ENCODE measurements around the gene ELFN1.
"Not testable (repeated sequence)": the region's sequence is repeated elsewhere in the genome, so short reads cannot be mapped to it uniquely, and the experiment has no call there.

Gene ELFN1

DNA sequence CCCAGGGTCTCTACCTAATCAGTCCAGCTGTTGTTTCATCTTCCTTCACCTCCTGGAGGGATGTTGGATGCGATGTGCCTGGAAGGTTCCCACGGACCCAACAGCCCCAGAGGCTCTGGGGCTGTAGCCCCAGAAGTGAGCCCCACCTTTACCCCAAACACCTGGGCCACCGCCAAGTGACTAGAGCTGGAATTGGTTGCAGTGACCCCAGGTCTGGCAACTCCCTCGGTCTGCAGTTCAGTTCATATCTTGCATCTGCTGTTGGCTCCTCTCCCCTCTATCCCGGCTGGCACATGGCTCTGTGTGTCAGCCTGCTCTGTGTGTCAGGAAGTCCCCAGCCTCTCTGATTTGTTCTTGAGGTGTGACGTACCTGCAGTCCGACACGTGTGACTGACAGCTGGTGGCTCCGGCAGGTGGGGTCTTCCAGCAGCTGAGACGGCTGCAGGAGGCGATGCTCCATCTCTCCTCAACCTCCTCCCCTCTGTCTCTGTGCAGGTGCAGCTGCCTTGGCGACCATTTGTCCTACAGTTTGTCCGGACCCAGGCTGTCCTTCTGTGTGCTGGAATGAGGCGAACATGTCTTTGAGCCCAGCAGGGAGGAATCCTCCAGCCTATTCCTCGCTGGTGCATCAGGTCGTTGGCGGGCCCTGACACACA lies 38.6 kb downstream of the ELFN1 start:
- DNase-seq (ENCODE audit: low read depth, low spot score), result no peak

DNA sequence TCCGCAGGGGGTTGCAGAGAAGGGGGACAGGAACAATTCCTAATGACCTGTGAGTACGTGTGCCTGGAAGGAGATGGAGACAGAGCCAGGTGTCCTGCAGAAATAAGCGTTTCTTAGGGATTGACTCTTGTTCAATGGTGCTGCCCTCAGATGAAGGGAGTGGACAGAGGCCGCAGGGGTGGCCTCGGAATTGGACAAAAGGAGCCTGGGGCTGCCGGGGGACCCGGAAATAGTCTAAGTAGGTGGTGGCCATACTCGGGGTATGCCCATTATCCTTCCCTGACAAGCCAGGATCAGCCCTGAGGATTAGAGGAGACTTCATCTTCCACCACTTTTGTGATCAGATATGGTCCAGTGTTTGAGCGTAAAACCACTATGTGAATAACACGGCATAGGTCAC lies 39.2 kb downstream of the ELFN1 start:
- DNase-seq (ENCODE audit: low read depth, low spot score), result no peak

DNA sequence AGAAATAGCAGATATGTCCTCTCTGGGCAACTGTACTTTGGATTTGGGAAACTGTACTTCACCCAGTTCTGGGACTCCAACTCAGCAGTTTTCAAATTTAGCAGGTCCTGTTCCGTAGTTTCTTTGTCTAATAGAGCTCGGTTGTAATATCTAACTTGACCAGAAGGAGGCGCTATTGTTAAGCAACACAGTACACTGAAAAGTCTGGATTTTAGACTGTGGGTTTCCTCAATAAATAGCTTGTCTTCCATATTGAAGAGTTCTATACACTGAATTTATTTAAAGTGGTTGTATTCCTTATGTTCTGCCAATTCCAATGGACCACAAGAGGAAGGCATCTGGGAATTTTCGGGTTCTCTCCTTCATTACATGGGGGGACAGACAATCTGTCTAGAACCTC lies 39.8 kb downstream of the ELFN1 start:
- no peak for DNase-seq (ENCODE audit: low read depth, low spot score)

DNA sequence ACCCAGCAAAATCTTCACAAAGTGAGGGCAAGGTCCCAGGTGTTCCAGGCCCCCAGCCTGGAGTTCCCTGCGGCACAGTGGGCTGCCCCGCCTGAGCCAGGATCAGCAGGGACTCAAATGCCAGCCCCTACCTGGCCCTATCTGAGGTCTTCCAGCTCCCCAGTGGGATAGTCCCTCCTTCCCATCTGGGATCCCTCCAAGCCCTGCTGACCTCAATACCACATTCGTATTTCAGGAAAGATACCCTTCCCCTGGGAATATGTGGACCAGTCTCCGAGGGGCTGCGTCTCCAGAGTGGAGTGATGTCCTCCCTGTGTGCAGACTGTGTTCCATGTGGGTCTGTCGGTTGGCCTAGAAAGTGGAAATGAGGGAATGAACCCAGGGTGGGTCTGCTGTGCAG lies 40.9 kb downstream of the ELFN1 start:
- DNase-seq (ENCODE audit: low read depth, low spot score), result no peak

DNA sequence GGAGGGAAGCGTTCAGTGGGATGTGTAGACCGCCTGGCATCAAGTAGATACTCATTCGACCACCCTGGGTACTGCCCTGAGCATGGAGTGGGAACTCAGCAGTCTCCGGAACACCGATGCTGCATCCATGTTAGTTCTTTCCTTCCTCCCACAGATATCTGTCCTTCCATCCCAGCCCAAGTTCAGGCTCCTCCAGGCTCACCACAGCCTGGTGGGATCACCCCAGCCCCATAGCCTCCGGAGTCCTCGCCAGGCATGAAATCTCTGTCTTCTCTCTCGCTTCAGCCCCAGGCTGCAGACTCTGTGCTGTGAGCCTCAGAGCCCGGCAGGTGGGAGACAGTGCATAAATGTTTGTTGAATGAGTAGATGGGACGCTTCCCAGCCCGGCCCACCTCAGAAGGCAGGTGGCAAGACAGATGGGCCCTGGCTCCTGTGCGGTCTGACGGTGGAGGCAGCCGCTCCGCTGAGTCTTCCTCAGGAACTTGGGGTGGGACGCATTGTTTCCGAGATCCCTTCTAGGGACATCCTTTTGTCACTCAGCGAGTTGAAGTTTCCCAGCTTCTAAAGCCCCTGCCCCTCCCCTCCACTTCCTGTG lies 42.9 kb downstream of the ELFN1 start:
- no peak for DNase-seq (ENCODE audit: low read depth, low spot score)

DNA sequence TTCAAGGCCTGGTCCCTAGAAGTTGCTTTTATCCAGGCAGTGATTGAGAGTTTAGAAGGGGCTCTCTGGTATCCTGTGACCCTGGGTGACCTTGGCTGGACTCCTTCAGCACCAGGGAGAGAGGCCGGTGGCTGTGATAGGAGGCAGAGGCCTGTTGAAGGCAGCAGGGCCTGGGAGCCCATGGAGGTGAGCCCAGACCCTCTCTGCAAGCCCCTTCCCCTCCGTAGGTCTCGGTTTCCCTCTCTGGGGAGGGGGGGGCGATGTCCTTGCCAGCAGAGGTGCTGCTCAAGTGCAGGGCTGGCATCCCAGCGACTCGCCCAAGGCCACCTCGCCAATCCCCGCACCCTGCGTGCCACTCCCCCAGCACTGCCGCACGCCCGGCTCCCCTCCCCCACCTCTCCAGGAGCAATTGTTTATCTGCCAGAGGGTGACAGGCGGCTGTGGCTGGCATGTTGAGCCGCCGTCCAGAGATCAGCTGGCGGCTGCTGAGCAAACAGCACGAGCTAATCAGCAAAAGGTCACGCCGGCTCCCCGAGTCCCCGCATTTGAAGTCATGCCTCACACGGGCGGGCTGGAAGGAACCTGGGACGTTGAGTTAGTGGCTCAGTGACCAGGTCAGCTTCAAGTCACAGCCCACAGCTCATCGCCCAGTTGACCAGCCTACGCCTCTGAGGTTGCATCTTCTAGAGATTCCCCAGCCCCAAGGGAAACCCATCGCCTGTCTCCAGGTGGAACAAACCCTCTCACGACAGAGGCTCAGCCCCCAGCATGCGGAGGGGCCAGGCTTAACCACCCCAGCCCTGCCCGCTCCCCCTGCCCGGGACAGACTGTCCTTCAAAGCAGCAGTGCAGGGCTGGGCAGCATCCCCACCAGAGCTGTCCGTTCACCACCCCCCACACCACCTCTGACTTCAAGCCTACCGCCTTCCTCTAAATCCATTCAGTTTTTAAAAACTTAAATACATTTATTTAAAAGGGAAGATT lies 43.7 kb downstream of the ELFN1 start:
- DNase-seq (ENCODE audit: low read depth, low spot score), result no peak

DNA sequence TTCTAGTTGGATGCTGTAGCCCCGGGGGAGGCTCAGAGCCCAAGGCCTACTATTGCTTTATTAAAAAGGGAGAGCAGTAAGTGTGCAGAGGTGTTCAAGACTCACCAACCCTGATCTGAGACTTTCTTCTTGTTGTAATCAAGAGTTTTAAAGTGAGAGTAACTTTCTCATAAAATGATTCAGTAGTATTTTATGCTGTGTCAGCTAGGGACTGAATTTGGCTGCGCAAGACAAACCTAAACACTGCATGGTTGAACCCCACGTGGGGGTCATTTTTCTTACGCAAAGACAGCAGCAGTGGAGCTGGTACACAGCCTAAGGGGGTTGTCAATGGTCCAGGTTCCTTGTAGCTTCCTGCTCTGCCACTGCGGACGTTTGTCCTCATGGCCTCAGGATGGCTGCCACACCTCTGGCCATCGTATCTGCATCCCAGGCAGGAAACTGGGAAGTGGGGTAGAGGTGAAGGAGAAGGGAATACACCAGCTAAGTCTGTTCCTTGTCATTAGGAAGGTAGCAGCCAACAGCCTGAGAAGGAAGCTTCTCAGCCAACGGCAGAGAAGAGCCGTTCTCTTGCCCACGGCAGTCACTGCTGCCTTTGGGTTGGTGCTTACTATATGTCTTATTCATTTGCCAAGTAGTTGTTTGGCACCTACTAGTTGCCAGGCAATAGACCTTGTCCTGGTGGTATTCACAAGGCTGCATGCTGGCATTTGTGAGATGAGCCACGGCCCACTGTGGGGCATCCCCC lies 44.7 kb downstream of the ELFN1 start:
- DNase-seq (ENCODE audit: low read depth, low spot score), result no peak

DNA sequence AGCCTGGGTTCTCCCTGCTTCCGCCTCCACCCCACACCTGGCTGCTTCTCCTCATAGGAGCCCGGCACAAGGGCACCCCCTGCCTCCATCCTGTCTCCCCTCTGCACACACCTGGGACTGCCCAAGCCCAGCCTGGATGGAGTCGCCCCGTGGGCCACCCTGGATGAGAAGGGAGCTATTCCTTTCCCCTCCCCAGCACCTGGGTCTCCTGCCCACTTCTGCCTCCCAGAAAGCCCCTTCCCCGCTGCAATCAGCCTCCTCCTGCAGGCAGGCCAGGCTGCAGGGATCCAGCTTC lies 45.2 kb downstream of the ELFN1 start:
- no peak for DNase-seq (ENCODE audit: low read depth, low spot score)

DNA sequence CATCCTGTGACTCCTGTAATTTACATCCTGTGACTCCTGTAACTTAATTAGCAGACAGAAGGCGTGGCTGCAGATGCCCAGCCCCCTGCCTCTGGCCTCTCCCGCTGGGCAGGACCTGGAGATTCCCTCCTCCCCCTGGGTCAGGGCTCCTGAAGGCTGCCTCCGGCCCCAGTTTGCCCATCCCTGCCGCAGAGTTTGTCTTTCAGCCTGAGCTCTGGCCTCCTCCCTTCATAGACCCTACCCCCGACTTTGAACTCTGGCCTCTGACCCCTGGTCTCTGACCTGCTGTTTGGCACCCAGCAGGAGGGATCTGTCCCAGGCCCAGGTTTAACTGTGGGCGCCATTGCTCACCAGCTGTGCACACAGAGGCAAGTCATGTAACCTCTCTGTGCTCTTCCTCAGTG lies 45.6 kb downstream of the ELFN1 start:
- DNase-seq (ENCODE audit: low read depth, low spot score), result no peak

DNA sequence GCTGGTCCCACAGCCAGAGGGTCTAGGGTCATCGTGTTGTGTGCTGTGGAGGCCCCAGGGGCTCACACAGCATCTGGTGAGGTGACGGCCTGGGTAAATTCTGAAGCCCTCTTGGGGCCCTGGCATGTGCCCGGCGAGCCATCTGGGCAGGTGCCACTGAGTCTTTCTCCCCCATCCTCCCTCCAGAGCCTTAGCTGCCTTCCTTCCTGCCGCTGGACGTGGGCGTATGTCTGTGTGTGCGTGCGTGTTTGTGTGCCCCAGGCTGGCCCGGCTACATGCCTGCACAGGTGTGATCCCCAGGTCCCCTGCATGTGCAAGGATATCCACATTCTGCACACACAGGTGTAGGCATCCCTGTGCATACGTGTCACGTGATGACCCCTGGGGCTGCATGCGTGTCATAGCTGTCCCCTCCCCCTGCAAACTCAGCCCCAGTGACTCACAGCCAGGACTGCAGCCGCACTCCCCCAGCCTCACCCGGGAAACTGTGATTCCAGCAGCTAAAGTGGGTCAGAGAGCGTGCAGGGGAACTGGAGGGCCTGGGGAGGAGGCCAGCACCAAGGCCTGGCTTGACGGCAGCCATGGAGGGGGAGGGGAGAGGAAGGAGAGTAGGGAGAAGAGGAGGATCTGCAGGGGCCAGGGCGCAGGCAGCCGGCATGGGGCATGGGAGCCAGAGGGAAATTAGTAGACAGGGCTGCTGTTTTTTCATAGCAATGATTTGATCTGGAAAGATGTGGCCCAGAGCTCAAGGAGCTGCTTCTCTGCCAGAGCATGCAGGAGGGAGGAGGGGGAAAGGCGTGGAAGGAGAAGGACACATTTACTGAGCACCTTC lies 46.4 kb downstream of the ELFN1 start:
- DNase-seq (ENCODE audit: low read depth, low spot score), result no peak

DNA sequence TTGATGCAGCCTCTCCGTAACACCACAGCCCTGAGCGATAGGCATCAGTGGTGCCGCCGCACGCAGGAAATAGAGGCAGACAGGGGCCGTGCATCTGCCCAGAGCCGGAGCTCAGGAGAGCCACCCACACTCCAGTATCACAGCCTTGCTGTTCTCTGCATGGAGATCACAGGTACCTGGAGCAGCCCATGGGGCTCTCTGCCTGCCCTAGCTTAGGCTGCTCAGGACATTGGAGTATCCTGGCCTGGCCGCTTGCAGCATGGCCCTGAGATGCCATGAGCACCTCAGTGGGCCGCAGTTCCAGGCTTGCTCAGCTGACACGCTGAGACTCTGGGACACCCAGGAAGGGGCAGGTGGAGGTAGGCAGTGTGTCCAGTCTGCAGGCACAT lies 47.0 kb downstream of the ELFN1 start:
- no peak for DNase-seq (ENCODE audit: low read depth, low spot score)

DNA sequence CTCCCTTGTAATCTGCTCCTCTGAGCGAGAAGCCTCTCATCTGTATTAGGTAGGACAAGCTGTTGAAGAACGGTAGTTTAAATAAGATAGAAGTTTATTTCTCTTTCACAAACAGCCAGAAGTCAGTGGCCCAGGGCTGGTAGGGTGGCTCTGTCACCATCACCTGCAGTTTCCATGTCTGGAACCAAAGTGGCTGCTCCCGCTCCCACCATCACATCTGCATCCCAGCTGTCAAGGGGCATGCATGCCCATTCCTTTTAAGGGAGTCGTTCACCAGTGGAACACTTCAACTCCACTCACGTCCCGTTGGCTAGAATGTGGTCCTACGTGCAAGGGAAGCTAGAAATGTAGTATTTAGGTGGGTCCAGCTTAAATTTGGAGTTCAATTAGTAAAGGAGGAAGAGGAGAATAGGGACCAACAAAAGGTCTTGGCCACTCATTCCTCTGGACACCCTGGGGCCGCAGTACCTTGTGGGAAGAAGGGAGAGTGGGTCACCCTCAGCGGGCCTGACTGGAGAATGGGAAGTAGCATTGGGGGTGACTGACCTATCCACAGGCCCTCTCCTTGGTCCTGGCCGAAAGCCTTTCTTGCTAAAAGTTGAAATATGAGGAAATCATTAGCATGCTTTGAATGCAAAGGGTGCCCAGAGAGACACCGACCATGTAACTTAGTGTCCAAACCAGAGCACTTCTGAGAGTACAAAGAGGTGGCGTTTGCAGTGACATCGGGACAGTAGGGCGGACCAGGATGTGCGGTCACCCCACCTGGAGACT lies 48.0 kb downstream of the ELFN1 start:
- DNase-seq (ENCODE audit: low read depth, low spot score), result no peak

DNA sequence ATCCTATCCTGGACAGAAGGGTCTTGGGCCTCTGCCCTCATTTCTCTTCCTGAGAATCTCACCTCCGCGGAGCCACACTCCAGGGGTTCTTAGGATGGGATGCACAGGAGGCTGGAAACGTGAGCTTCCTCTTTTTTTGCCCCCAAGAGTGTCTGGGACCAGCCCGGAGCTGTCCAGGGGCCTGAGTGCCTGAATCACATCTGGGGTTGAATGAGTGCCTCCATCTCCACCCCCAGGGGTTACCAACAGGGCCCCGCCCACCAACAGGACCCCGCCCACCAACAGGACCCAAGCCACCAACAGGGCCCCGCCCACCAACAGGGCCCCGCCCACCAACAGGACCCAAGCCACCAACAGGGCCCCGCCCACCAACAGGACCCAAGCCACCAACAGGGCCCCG lies 48.8 kb downstream of the ELFN1 start:
- not testable (repeated sequence) for DNase-seq (ENCODE audit: low read depth, low spot score)

DNA sequence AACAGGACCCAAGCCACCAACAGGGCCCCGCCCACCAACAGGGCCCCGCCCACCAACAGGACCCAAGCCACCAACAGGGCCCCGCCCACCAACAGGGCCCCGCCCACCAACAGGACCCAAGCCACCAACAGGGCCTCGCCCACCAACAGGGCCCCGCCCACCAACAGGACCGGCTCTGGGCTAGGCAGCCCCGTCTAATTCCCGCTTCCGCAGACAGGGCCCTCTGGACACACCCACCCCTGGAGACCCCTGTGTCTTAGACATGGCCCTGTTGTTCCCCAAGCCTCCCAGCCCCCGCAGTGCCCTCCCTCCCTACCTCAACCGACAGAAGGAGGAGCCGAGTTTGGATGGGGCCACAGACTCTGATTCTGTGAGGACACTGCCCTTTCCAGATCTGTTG lies 49.2 kb downstream of the ELFN1 start:
- not testable (repeated sequence) for DNase-seq (ENCODE audit: low read depth, low spot score)

DNA sequence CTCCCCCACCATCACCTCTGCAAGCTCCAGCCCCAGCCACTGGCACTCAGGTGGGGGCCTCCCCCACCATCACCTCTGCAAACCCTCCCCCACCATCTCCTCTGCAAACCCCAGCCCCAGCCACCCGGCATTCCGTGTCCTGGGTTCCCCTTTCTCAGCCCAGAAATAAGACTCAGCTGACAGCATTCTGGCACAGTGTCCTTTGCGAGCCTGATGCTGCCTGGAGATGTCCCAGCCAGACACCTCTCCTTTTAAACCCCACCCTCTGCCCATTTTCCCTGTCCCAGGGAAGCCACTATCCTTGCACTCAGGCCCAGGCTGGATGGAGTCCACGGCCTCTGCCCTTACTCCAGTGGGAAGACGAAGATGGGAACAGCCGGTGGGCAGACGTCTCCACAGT lies 49.8 kb downstream of the ELFN1 start:
- no peak for DNase-seq (ENCODE audit: low read depth, low spot score)

DNA sequence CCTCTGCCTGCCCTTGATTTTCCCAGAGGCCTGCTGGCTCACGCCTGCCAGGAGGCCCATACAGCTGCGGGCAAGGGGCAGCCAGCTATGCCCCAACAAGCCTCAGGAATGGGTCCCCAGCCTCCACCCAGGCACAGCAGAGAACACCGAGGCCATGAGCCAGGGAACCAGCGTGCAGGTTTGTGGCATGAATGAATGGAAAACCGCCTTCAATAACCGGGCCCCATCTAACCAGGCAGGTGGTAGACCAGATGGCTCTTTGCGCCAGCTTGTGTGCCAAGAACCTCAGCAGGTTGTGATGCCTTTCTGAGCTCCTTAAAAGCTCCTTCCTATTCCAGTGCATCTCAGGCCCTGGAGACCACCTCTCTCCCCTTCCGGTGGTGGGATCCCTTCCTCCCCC lies 50.2 kb downstream of the ELFN1 start:
- no peak for DNase-seq (ENCODE audit: low read depth, low spot score)

DNA sequence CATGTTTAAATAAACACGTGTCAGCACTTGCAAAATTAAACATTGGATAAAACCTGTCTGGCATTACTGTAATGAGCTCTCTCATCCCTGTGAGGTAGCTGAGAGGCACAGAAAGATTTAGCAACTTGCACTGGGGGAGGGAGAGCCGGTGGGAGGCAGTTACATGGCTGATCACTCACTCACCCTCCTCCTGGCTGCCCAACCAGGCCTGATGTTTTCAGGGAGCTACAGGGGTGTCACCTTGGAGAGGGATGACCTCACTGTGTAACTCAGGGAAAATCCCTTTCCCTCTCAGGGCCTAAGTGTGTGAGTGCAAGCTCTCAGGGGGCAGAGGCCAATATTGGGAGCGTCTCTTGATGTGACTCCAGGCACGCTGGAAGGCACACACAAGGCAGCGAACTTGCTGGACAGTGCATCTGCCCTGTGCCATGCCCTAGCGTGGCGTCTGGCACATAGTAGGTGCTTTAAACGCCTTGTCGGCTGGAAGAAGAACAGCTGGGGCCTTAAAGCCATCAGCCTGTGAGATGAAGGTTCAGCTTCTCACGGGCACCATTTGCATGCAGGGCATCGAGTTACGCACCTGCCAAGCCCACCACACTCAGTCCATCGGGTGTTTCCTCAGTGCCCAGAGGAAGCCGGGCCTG lies 51.1 kb downstream of the ELFN1 start:
- DNase-seq (ENCODE audit: low read depth, low spot score), result no peak

DNA sequence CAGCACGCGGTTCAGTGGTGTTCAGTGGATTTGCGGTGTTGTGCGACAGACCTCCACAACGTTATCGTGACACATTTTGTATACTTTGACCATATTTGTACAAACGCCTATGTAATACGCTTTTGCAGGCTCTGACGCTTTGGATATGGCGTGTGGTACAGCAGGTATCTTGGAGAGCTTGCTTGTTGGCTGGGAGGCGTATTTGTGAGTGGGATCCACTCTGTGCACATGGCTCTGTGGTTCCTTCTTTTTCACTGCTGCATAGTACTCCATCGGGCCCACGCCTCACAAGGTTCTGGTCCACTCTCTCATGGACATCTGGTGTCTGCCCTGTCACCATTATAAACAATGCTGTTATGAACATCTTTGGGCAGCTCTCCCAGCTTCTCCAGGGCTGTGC lies 53.2 kb downstream of the ELFN1 start:
- no peak for DNase-seq (ENCODE audit: low read depth, low spot score)

DNA sequence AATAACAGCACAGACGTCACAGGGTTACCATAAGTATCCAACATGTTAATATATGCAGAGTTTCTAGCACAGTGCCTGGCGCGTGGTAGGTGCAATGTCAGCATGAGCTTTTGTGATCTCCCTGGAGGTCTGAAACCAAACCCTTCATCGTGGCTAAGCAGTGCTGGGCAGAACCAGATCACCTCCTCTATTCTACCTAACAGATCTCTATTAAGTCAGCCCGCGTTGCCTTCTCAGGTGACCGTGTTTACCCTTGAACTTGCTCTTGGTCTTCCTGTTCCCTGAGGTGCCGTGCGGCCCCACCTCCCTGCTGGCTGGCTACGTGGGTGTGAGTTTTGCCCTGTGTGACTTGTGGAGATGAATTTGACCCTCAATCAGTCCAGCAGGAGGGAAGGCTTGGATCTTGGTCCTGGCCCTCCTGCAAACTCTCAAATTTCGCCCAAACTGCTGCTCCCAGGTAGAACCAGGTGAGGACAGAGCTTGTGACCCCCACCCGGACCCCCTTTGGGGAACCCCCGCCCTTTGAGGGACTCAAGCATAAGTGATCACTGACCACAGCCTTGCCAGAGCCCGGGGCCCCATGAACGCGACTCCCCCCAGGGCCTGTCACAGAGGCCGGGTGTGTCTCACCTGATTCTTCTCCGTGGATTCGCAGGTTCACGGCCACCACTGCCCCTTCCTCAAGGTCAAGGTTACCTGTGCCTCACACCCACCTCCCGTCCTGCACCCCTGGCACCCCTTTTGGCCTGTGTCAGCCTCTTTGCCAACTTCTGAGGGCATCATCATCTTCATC lies 54.2 kb downstream of the ELFN1 start:
- DNase-seq (ENCODE audit: low read depth, low spot score), result no peak
